ENCODE results near the gene FRMD5. TPM values are rescaled to one million over a fixed set of nuclear protein-coding genes. Genes with fewer than 3 reads are reported as not detected.

FRMD5 gene
- total and polyA plus RNA-seq, 2 experiments from 2014 or later, result 0.51 to 3.8 TPM

GRCh38 chr15:43930079-43930478, 265.0 kb downstream of the FRMD5 start:
- H3K9me3 ChIP-seq (ENCODE audit: low read depth), result no peaks in the 10 kb centered on the region
- H3K4me3 ChIP-seq, result no peak overlapping the region
- H4K20me1 ChIP-seq (ENCODE audit: insufficient read depth, poor library complexity, severe bottlenecking), result no peaks in the 10 kb centered on the region
- no peak overlapping the region for H3K4me2 ChIP-seq
- no peaks in the 10 kb centered on the region for H3K36me3 ChIP-seq (replicated peaks; ENCODE audit: insufficient read depth, low read depth)
- no peaks in the 10 kb centered on the region for H3K27me3 ChIP-seq
- H3K4me1 ChIP-seq (ENCODE audit: insufficient read depth), result no peaks in the 10 kb centered on the region
- H3K9me2 ChIP-seq (replicated peaks; ENCODE audit: insufficient read depth), result no peaks in the 10 kb centered on the region
- peak; percentile 27 for DNase-seq (ENCODE audit: low spot score)
- no peak overlapping the region for H3K27ac ChIP-seq
- WGBS (ENCODE audit: low lambda C conversion rate, missing lambda C conversion rate), result 48% methylated on average over 2 of the region's 2 CpGs
- TF ChIP-seq EZH2phosphoT487 (IDR thresholded peaks at IDR 0.05; ENCODE audit: low read depth, severe bottlenecking, unreplicated experiment) (no peak), EZH2 (IDR thresholded peaks at IDR 0.05; ENCODE audit: borderline replicate concordance) (no peak), CTCF (IDR thresholded peaks at IDR 0.05; ENCODE audit: poor library complexity) (no peak)
- no peak overlapping the region for H2AFZ ChIP-seq
- no peaks in the 10 kb centered on the region for H3K79me2 ChIP-seq

GRCh38 chr15:43928152-43928551, 266.9 kb downstream of the FRMD5 start:
- TF ChIP-seq CTCF (IDR thresholded peaks at IDR 0.05; ENCODE audit: poor library complexity) (no peak), EZH2 (IDR thresholded peaks at IDR 0.05; ENCODE audit: borderline replicate concordance) (no peak), EZH2phosphoT487 (IDR thresholded peaks at IDR 0.05; ENCODE audit: low read depth, severe bottlenecking, unreplicated experiment) (no peak)
- WGBS (ENCODE audit: low lambda C conversion rate, missing lambda C conversion rate), result 63% methylated on average over 5 of the region's 5 CpGs

GRCh38 chr15:43927203-43927602, 267.9 kb downstream of the FRMD5 start:
- Histone ChIP-seq H3K36me3 (replicated peaks; ENCODE audit: insufficient read depth, low read depth) (no peaks in the 10 kb centered on the region), H3K9me3 (ENCODE audit: low read depth) (no peaks in the 10 kb centered on the region), H4K20me1 (ENCODE audit: insufficient read depth, poor library complexity, severe bottlenecking) (no peaks in the 10 kb centered on the region), H3K4me3 (no peak overlapping the region), H3K79me2 (no peaks in the 10 kb centered on the region), H3K4me1 (ENCODE audit: insufficient read depth) (no peaks in the 10 kb centered on the region), H3K9me2 (replicated peaks; ENCODE audit: insufficient read depth) (no peaks in the 10 kb centered on the region), H3K27ac (peak overlapping the region; percentile 43), H3K27me3 (no peaks in the 10 kb centered on the region), H3K4me2 (no peak overlapping the region), H2AFZ (no peak overlapping the region)
- no peak for DNase-seq (ENCODE audit: low spot score)
- WGBS (ENCODE audit: low lambda C conversion rate, missing lambda C conversion rate), result 64% methylated on average over 4 of the region's 4 CpGs
- TF ChIP-seq CTCF (IDR thresholded peaks at IDR 0.05; ENCODE audit: poor library complexity), result no peak

More at GRCh38 chr15:43928152-43928551, 266.9 kb downstream of the FRMD5 start:
- Histone ChIP-seq H3K27me3 (no peaks in the 10 kb centered on the region), H3K4me3 (no peak overlapping the region), H3K36me3 (replicated peaks; ENCODE audit: insufficient read depth, low read depth) (no peaks in the 10 kb centered on the region), H3K4me1 (ENCODE audit: insufficient read depth) (no peaks in the 10 kb centered on the region), H2AFZ (no peak overlapping the region), H3K4me2 (no peak overlapping the region), H4K20me1 (ENCODE audit: insufficient read depth, poor library complexity, severe bottlenecking) (no peaks in the 10 kb centered on the region), H3K27ac (no peak overlapping the region), H3K9me3 (ENCODE audit: low read depth) (no peaks in the 10 kb centered on the region), H3K79me2 (no peaks in the 10 kb centered on the region), H3K9me2 (replicated peaks; ENCODE audit: insufficient read depth) (no peaks in the 10 kb centered on the region)
- DNase-seq (ENCODE audit: low spot score), result no peak

- Histone ChIP-seq H2AFZ (no peak overlapping the region), H3K4me3 (no peak overlapping the region), H3K4me1 (ENCODE audit: insufficient read depth) (no peaks in the 10 kb centered on the region), H3K9me3 (ENCODE audit: low read depth) (no peaks in the 10 kb centered on the region), H3K36me3 (replicated peaks; ENCODE audit: insufficient read depth, low read depth) (no peaks in the 10 kb centered on the region), H3K79me2 (no peaks in the 10 kb centered on the region), H4K20me1 (ENCODE audit: insufficient read depth, poor library complexity, severe bottlenecking) (no peaks in the 10 kb centered on the region), H3K9me2 (replicated peaks; ENCODE audit: insufficient read depth) (no peaks in the 10 kb centered on the region), H3K27me3 (no peaks in the 10 kb centered on the region), H3K27ac (no peak overlapping the region), H3K4me2 (no peak overlapping the region)
- TF ChIP-seq EZH2phosphoT487 (IDR thresholded peaks at IDR 0.05; ENCODE audit: low read depth, severe bottlenecking, unreplicated experiment) (no peak), EZH2 (IDR thresholded peaks at IDR 0.05; ENCODE audit: borderline replicate concordance) (no peak), CTCF (IDR thresholded peaks at IDR 0.05; ENCODE audit: poor library complexity) (no peak)
- no peak for DNase-seq (ENCODE audit: low spot score)
- 94% methylated on average over 4 of the region's 4 CpGs for whole genome bisulfite sequencing (ENCODE audit: low lambda C conversion rate, missing lambda C conversion rate)
These were observed 271.5 kb downstream of the FRMD5 start for GRCh38 chr15:43923553-43923952.
